Fibroblast of lung (primary cell): ENCODE data around the gene POU2F1. TPM values are rescaled to one million over a fixed set of nuclear protein-coding genes. Genes with fewer than 3 reads are reported as not detected.

Experiments
- DNase-seq, 2 donors: peaks; one replicate each; pipeline versions ENCODE4 v3.0.0 to v3.0.0-alpha.2; 2010; ENCODE audit warnings: low read depth in 2 of 2
- H2AFZ ChIP-seq: 2 replicates; pipeline ENCODE4 v1.5.1; 2012; ENCODE audit warnings: low read length, control low read depth, inconsistent platforms
- H3K27ac ChIP-seq: 2 replicates; pipeline ENCODE4 v1.5.1; 2011; ENCODE audit warnings: low read length, control low read depth; ENCODE audit not compliant: insufficient read depth
- H3K27me3 ChIP-seq: 2 replicates; pipeline ENCODE4 v1.5.1; 2011; ENCODE audit warnings: mild to moderate bottlenecking, low read length; ENCODE audit not compliant: control insufficient read depth, insufficient read depth
- H3K36me3 ChIP-seq: 2 replicates; pipeline ENCODE4 v1.5.1; 2011; ENCODE audit warnings: low read length; ENCODE audit not compliant: control insufficient read depth, insufficient read depth
- H3K4me1 ChIP-seq: 2 replicates; pipeline ENCODE4 v1.5.1; 2011; ENCODE audit warnings: low read length; ENCODE audit not compliant: control insufficient read depth, insufficient read depth; ENCODE audit errors: extremely low read depth
- H3K4me2 ChIP-seq: 2 replicates; pipeline ENCODE4 v1.5.1; 2011; ENCODE audit warnings: low read length, control low read depth; ENCODE audit not compliant: insufficient read depth; ENCODE audit errors: extremely low read depth
- H3K4me3 ChIP-seq, 4 experiments: fragments of 200-600 bp in 1 of 4; sonication (generic) in 1 of 4; replicated peaks in 1 of 4; 2 replicates each; pipeline ENCODE4 v1.5.1; 2011 to 2016; ENCODE audit warnings: low read length in 4 of 4, low read depth in 3 of 4, mild to moderate bottlenecking in 3 of 4, control low read depth in 2 of 4, inconsistent platforms in 1 of 4, mixed read lengths in 1 of 4; ENCODE audit not compliant: insufficient read depth in 1 of 4; ENCODE audit errors: control extremely low read depth in 1 of 4
- H3K79me2 ChIP-seq: 2 replicates; pipeline ENCODE4 v1.5.1; 2012; ENCODE audit warnings: mild to moderate bottlenecking, low read length, inconsistent platforms; ENCODE audit not compliant: control insufficient read depth, insufficient read depth
- H3K9ac ChIP-seq: 2 replicates; pipeline ENCODE4 v1.5.1; 2011; ENCODE audit warnings: mild to moderate bottlenecking, low read length, control low read depth; ENCODE audit not compliant: insufficient read depth
- H3K9me3 ChIP-seq: 2 replicates; pipeline ENCODE4 v1.5.1; 2012; ENCODE audit warnings: low read depth, low read length; ENCODE audit not compliant: control insufficient read depth, insufficient read depth
- H4K20me1 ChIP-seq: 2 replicates; pipeline ENCODE4 v1.5.1; 2011; ENCODE audit warnings: low read length; ENCODE audit not compliant: control insufficient read depth, insufficient read depth; ENCODE audit errors: extremely low read depth
- EZH2 ChIP-seq: IDR thresholded peaks from 2 replicates; pipeline ENCODE4 v1.5.1; 2012; ENCODE audit warnings: low read length, control low read depth, mild to moderate bottlenecking; ENCODE audit errors: missing control alignments
- polyA plus RNA-seq, 2 donors: library from polyadenylated mRNA; depleted of rRNA in 1 of 2; stranded (reverse) in 1 of 2; unstranded in 1 of 2; fragments of >200 nt; gene quantifications; 2 replicates each; pipeline ENCODE4 v1.2.1, GENCODE V29; 2011 to 2012; ENCODE audit warnings: missing spikeins in 1 of 2
- total RNA-seq: library from RNA; depleted of rRNA; stranded (reverse); fragments of >200 nt; gene quantifications from 2 replicates; pipeline ENCODE4 v1.2.1, GENCODE V29; 2014
- TF ChIP-seq, protein P1 (sequence below), 2 donors: IDR thresholded peaks in 1 of 2; conservative IDR thresholded peaks in 1 of 2; 1 replicate in 1 of 2; 2 replicates in 1 of 2; pipeline ENCODE4 v1.5.1; 2011 to 2012; ENCODE audit warnings: low read length in 2 of 2, control low read depth in 1 of 2, inconsistent platforms in 1 of 2, low read depth in 1 of 2, mild to moderate bottlenecking in 1 of 2

POU2F1 gene
- total and polyA plus RNA-seq, 2 donors (not counting 1 experiment from before 2014, with no cell fraction given), result 3.5 to 4.3 TPM

- Histone ChIP-seq H3K4me1 (no peaks in the 10 kb centered on the region), H3K27me3 (peaks cover 2% of the 10 kb centered on the region), H3K79me2 (no peaks in the 10 kb centered on the region), H3K4me3 (no peak overlapping the region), H3K9ac (no peak overlapping the region), H3K9me3 (no peaks in the 10 kb centered on the region), H3K27ac (no peak overlapping the region), H4K20me1 (no peaks in the 10 kb centered on the region), H3K36me3 (no peaks in the 10 kb centered on the region), H3K4me2 (no peak overlapping the region), H2AFZ (no peak overlapping the region)
- DNase-seq, result no peak
- no peak for TF ChIP-seq EZH2
- TF ChIP-seq, protein P1, sequence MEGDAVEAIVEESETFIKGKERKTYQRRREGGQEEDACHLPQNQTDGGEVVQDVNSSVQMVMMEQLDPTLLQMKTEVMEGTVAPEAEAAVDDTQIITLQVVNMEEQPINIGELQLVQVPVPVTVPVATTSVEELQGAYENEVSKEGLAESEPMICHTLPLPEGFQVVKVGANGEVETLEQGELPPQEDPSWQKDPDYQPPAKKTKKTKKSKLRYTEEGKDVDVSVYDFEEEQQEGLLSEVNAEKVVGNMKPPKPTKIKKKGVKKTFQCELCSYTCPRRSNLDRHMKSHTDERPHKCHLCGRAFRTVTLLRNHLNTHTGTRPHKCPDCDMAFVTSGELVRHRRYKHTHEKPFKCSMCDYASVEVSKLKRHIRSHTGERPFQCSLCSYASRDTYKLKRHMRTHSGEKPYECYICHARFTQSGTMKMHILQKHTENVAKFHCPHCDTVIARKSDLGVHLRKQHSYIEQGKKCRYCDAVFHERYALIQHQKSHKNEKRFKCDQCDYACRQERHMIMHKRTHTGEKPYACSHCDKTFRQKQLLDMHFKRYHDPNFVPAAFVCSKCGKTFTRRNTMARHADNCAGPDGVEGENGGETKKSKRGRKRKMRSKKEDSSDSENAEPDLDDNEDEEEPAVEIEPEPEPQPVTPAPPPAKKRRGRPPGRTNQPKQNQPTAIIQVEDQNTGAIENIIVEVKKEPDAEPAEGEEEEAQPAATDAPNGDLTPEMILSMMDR (conservative IDR thresholded peaks at IDR 0.05 in 1 of 2, IDR thresholded peaks at IDR 0.05 in 1 of 2; ENCODE audit: low read depth in 1 of 2, low read length in 2 of 2), result no peak
Observed at GRCh38 chr1:167469280-167469965, 248.7 kb downstream of the POU2F1 start.

DNA sequence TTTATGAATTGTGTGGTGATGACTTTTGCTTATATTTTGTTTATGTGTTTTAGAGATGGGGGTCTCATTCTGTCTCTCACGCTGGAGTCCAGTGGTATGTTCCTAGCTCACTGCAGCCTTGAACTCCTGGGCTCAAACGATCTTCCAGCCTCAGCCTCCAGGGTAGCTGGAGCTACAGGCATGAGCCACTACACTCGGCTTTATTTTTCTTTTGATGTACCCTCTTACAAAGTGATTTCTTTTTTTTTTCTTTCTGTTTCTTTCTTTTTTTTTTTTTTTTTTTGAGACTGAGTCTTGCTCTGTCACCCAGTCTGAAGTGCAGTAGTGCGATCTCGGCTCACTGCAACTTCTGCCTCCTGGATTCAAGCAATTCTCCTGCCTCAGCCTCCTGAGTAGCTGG, 250.9 kb downstream of the POU2F1 start:
- no peaks in the 10 kb centered on the region for H4K20me1 ChIP-seq
- H3K36me3 ChIP-seq, result no peaks in the 10 kb centered on the region
- no peak overlapping the region for H3K27ac ChIP-seq
- H3K4me2 ChIP-seq, result no peak overlapping the region
- DNase-seq, result no peak
- H3K4me3 ChIP-seq, result no peak overlapping the region
- no peak overlapping the region for H2AFZ ChIP-seq
- H3K27me3 ChIP-seq, result no peaks in the 10 kb centered on the region
- H3K9me3 ChIP-seq, result no peaks in the 10 kb centered on the region
- no peaks in the 10 kb centered on the region for H3K79me2 ChIP-seq
- H3K4me1 ChIP-seq, result no peaks in the 10 kb centered on the region
- TF ChIP-seq EZH2, result no peak
- TF ChIP-seq, protein P1 (conservative IDR thresholded peaks at IDR 0.05 in 1 of 2, IDR thresholded peaks at IDR 0.05 in 1 of 2; ENCODE audit: low read depth in 1 of 2, low read length in 2 of 2), result no peak
- no peak overlapping the region for H3K9ac ChIP-seq

GRCh38 chr1:167472752-167473521, 252.3 kb downstream of the POU2F1 start:
- Histone ChIP-seq H4K20me1 (no peaks in the 10 kb centered on the region), H3K36me3 (no peaks in the 10 kb centered on the region), H3K9me3 (no peaks in the 10 kb centered on the region), H2AFZ (no peak overlapping the region), H3K79me2 (no peaks in the 10 kb centered on the region), H3K4me1 (no peaks in the 10 kb centered on the region), H3K27me3 (no peaks in the 10 kb centered on the region), H3K4me2 (no peak overlapping the region), H3K27ac (no peak overlapping the region), H3K9ac (no peak overlapping the region), H3K4me3 (no peak overlapping the region)
- no peak for DNase-seq
- no peak for TF ChIP-seq EZH2
- TF ChIP-seq, protein P1 (conservative IDR thresholded peaks at IDR 0.05 in 1 of 2, IDR thresholded peaks at IDR 0.05 in 1 of 2; ENCODE audit: low read depth in 1 of 2, low read length in 2 of 2), result no peak
